GM10847 (cell line): ENCODE measurements around the gene PTPRN2.

Source experiments
- POLR2A ChIP-seq: IDR thresholded peaks from 2 replicates; pipeline ENCODE4 v1.6.1; 2011; ENCODE audit not compliant: insufficient read length; ENCODE audit errors: extremely low read depth

Gene PTPRN2

GRCh38 chr7:157813741-157814661, 773.6 kb downstream of the PTPRN2 start:
- TF ChIP-seq POLR2A, result no peak

GRCh38 chr7:157813053-157813452, 774.6 kb downstream of the PTPRN2 start:
- TF ChIP-seq POLR2A, result no peak

GRCh38 chr7:157811946-157812345, 775.7 kb downstream of the PTPRN2 start:
- no peak for TF ChIP-seq POLR2A

GRCh38 chr7:157809863-157810851, 777.5 kb downstream of the PTPRN2 start:
- no peak for TF ChIP-seq POLR2A

GRCh38 chr7:157809154-157809862, 778.3 kb downstream of the PTPRN2 start:
- no peak for TF ChIP-seq POLR2A

GRCh38 chr7:157808042-157808441, 779.6 kb downstream of the PTPRN2 start:
- TF ChIP-seq POLR2A, result no peak

GRCh38 chr7:157807510-157807909, 780.1 kb downstream of the PTPRN2 start:
- TF ChIP-seq POLR2A, result no peak

- TF ChIP-seq POLR2A, result no peak
These were observed 780.9 kb downstream of the PTPRN2 start for GRCh38 chr7:157806711-157807110.

GRCh38 chr7:157805713-157806112, 781.9 kb downstream of the PTPRN2 start:
- TF ChIP-seq POLR2A, result no peak

- no peak for TF ChIP-seq POLR2A
These were observed 783.7 kb downstream of the PTPRN2 start for GRCh38 chr7:157803906-157804305.

GRCh38 chr7:157801971-157802675, 785.5 kb downstream of the PTPRN2 start:
- TF ChIP-seq POLR2A, result no peak

- TF ChIP-seq POLR2A, result no peak
These were observed 786.5 kb downstream of the PTPRN2 start for GRCh38 chr7:157801113-157801512.

GRCh38 chr7:157800281-157800680, 787.3 kb downstream of the PTPRN2 start:
- no peak for TF ChIP-seq POLR2A

GRCh38 chr7:157799076-157799685, 788.4 kb downstream of the PTPRN2 start:
- TF ChIP-seq POLR2A, result no peak
